ENCODE results near the gene TPRN. TPM values are rescaled to one million over a fixed set of nuclear protein-coding genes. Genes with fewer than 3 reads are reported as not detected.
A peak's percentile ranks its signal among the peaks of the same experiment; 100 is the strongest.
"Not testable (repeated sequence)": the region's sequence is repeated elsewhere in the genome, so short reads cannot be mapped to it uniquely, and the experiment has no call there.

TPRN gene
- total RNA-seq = 100 to 1,000 TPM; 134 to 154 TPM
- long read RNA-seq, transcript TPRN-202 (4 exons, 2,661 nt) = major isoform, 35 of 51 reads
- long read RNA-seq, partial matches to known transcripts = 3 of 51 reads
- long read RNA-seq, other reads (novel, unspliced or antisense) = 10 of 51 reads

DNA sequence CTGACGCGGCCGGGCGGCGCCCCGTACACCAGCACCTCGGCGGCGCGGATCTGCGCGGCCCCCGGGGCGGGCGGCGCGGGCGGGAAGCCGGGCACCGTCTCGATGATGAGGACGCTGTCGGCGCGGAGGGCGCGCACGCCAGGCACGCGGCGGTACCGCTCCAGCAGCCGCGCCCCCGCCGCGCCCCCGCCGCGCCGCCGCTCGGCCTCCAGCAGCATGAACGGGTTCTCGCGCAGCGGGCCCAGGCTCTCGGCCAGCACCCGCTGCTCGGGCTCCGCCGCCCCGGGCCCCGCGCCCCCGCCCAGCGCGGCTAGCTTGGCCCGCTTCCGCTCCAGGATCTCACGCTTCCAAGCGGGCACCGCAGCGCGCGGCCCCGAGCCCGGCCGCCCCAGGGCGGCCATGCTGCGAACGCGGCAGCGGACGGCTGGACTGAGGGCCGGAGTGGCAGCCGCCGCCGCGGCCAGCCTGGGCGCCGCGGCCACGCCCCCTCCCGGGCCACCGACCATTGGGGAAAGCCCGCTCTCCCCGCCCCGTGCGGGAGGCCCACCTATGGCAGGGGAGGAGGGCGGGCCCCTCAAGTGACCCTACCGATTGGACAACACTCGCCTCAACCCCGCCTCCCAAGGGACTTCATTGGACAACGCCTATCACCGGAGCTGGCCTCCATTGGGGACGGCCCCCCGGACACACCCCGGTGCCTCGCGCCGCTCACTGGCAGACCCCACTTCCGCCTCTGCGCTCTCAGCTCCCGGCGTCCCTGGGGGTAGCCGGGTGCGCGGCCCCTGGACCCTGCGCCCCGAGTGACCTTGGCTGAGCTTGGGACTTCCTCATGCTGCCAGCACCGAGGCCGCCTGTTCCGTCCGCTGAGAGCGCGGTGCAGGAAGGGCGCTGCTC lies at the start of gene TPRN:
Gene TPRN (minus strand): TSS at position 431 of the 894 bp plus-strand sequence. CDS start 30 bp downstream, at position 401.
- peak; percentile 71 for ATAC-seq
- intact Hi-C loops (cut with DNase I, micrococcal nuclease) = no loop called here
- peak; percentile 99 to 100 for DNase-seq

DNA sequence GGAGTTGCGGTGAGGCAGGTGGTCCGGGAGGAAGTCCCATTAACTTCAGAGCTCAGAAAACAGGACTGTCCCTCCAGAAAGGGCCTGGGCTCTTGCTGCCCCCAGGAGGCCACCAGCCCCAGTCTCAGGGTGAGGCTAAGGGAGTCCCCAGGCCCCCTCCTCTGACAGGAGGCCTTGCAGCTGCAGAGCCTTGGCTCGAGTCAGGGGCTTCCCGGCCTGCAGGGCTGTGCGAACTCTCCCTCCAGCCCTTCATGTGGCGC lies 47.3 kb upstream of the TPRN start:
- ATAC-seq = no peak
- intact Hi-C loops (cut with DNase I, micrococcal nuclease) = no loop called here
- DNase-seq = no peak

DNA sequence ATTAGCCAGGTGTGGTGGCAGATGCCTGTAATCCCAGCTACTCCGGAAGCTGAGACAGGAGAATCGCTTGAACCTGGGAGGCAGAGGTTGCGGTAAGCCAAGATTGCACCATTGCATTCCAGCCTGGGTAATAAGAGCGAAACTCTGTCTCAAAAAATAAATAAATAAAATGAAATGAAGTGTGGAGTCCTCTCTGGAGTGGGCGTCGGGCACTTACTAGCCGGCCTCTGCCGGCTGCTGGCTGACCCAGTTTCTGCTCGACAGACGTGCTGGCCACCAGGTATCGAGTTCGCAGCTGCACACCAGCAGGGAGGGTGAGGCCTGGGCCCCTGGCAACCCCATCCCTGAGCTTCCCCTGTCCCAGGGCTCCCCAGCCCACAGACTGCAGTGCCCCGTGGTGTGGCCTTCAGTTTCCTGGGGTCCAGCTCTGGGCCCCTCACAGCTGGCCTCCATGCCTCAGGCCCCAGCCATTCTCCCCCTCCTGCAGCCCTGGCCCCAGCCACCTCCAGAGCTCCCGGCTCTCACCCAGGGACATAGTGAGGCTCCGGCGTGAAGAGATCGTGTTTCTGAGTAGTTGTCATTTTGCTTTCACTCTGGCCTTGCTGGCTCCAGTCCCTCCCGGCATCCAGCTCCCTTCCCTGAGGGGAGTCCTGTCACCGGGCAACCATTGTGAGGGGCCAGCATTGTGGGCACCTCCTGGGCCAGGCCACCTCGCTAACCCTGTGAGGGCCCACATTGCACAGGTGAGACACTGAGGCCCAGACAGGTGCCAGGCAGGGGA lies 46.8 kb upstream of the TPRN start:
- DNase-seq (no peak), ATAC-seq (no peak)
- intact Hi-C loops (cut with DNase I, micrococcal nuclease) = no loop called here

DNA sequence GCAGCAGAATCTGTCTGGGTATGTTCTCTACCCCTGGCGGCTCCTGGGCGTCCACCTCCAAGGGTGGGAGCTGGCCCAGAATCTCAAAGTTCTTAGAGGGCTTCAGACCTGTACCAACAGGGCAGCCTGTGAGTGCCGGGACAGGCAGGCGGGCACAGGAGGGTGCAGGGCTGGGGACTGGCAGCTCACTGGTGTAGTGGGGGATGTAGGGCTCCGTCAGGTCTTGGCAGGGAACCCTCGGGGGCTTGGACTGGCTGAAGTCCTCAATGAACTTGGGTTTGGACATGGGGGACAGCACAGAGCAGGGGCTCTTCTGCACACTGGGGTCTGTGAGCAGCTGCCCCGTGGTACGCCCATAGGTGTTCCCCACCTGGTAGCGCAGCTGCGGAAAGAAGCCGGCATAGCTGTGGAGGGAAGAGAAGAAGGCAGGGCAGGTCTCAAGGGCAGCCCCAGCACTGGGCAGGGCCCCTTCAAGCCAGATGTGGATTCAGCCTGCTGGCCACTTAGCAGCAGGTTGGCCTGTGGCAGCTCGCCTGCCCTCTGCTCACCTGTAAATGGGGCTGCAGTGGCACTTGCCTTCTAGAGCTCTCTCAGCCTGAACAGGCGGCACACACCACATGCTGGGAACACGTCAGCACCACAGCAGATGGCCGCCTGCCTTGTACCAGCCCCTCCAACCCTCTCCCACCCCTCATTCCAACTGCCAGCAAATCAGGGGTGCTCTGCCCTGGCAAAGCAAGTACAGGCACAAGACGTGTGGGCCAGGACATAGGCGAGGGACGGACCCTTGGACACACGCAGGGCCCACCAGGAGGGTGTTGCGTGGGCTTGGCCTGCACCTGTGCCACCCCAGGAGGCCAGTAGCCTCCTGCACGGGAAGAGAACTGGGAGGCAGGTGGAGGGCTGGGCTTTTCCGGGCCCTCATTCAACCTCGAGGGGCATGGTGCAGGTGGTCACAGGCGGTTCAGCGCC lies 45.2 kb upstream of the TPRN start:
- ATAC-seq (no peak), DNase-seq (no peak)
- intact Hi-C loops (cut with DNase I, micrococcal nuclease) = no loop called here

- intact Hi-C loops (cut with DNase I, micrococcal nuclease) = no loop called here
- ATAC-seq (no peak), DNase-seq (no peak)
Observed at GRCh38 chr9:137244486-137245449, 44.2 kb upstream of the TPRN start.

DNA sequence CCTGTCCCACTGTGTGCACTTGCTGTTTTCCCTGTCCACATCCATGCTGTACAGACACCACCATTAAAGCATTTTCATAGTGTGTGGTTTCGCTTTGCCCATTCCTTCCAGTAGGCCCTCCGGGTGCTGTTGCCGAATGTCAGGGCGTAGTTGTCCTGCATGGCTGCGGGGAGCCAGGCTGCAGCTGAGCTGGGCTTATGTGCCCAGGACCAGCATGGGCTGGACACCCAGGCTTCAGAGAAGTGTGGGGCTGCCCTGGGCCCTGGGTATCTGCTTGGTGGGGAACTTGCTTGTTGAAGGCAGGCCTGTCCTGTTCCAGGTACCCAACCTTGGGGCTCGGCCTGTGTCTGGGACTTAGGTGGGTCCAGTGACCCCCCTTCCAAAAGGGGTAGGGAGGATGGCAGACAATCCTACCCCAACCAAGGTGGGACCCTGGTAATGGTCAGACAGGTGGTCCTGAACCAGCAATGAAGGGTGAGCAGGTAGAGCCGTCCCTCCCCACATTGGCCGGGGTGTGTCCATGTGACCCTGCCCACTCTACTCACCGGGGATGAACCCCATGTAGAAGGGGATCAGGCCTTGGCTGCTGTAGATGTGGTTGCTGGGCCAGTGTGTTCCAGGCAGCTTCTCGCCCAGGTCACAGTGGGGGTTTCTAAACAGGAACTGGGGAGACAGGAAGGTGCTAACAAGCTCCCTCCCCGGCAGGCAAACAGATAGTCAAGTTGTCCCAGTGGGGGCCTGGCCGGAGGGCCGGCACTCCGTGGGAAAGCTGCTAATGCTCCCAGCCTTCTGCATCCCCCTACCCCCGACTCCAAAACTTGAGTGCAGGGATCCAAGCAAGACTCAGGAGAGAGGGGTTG lies 43.3 kb upstream of the TPRN start:
- no peak for ATAC-seq
- no peak for DNase-seq
- intact Hi-C loops (cut with DNase I, micrococcal nuclease) = no loop called here

GRCh38 chr9:137243266-137243625 lies 42.7 kb upstream of the TPRN start:
- intact Hi-C loops (cut with DNase I, micrococcal nuclease); DNase-seq; ATAC-seq: not testable (repeated sequence)

- intact Hi-C loops (cut with DNase I, micrococcal nuclease) = no loop called here
- ATAC-seq (no peak), DNase-seq (no peak)
Observed at GRCh38 chr9:137242269-137243203, 42.0 kb upstream of the TPRN start.

GRCh38 chr9:137241490-137242268 lies 41.1 kb upstream of the TPRN start:
- DNase-seq (peak in 1 of 2 donors; percentile 77), ATAC-seq (peak; percentile 33)
- intact Hi-C loops (cut with DNase I, micrococcal nuclease) = no loop called here

DNA sequence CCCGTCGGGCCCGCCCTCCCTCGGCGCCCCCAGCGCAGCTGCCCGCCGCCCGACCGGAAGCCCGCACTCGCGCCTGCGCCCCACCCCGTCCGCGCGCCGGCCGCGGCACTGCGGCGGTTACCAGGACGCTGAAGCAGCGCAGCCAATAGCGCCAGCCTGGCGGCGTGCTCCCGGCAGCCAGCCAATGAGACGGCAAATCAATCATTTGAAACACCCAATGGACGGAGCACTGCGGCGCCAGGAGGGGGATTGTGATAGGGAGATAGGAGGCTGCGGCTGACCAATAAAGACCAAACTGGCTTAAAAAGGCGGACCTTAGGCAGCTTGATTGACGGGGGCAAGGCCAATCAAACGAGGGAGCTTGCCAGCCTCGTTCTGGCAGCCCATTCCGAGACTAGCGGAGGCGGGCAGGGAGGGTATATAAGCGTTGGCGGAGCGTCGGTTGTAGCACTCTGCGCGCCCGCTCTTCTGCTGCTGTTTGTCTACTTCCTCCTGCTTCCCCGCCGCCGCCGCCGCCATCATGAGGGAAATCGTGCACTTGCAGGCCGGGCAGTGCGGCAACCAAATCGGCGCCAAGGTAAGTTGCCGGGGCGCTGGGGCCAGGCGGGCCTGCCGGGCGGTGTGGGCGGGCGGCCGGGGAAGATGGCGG lies 40.4 kb upstream of the TPRN start, which contains the start of gene TUBB4B:
Gene TUBB4B (plus strand): TSS at position 447 of the 649 bp plus-strand sequence. CDS start 74 bp downstream, at position 521.
- intact Hi-C loops (cut with DNase I, micrococcal nuclease) = no loop called here
- DNase-seq (peak; percentile 98 to 99), ATAC-seq (peak; percentile 66)

DNA sequence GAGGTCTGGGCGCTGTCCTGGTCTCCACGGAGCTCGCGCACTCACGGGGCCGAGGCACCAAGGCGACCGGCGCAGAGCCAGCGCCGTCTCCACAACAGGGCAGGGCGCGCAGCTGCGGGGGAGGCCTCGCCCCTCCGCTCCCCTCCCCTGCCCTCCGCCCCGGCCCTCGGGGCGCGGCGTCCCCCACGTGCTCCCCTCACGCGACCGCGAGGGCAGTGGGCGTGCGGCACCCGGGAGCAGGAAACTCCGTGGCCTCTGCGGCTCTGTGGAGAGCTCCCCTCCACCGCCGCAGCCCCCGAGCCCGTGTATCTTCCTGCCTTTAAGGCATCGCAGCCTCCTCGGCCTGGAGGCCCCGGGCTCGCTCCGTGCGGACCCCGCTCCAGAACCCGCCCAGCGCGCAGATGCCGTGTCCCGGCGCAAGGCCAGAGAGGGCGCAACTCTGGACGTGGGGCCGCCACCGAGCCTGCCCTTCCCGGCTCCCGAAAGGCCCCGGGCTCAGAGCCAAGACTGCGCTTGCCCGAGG lies 39.8 kb upstream of the TPRN start:
- DNase-seq (peak; percentile 82 to 83), ATAC-seq (peak; percentile 52)
- intact Hi-C loops (cut with DNase I, micrococcal nuclease) = no loop called here

GRCh38 chr9:137239541-137240200 lies 39.1 kb upstream of the TPRN start:
- DNase-seq = not testable (repeated sequence)
- intact Hi-C loops (cut with DNase I, micrococcal nuclease) = loop anchor here in 1 of 2 donors (10.0 kb wide), 1 partner anchor 125 kb away; the partner anchor contains the start of gene DPP7

More at GRCh38 chr9:137239541-137240200, 39.1 kb upstream of the TPRN start:
- not testable (repeated sequence) for ATAC-seq
